HG03175 (cell line): Measurements from ENCODE around the gene PNKD.
"Not testable (repeated sequence)": the region's sequence is repeated elsewhere in the genome, so short reads cannot be mapped to it uniquely, and the experiment has no call there.

Experiments used
- ATAC-seq: cut with Tn5 transposase; IDR thresholded peaks from one replicate; pipeline ENCODE4 v1.9.1; 2021; ENCODE audit warnings: mild to moderate bottlenecking, moderate library complexity; ENCODE audit not compliant: unreplicated experiment

PNKD gene

GRCh38 chr2:218291318-218292047 is 21.2 kb downstream of the PNKD start:
- ATAC-seq: no peak

GRCh38 chr2:218292048-218293014 is 22.0 kb downstream of the PNKD start, which contains the start of gene TMBIM1:
TSS of gene TMBIM1 (minus strand) at chr2:218292503. CDS start at chr2:218282141, 10,362 bp downstream.
- peak; percentile 74 for ATAC-seq

- ATAC-seq: no peak
These were observed 23.6 kb downstream of the PNKD start for GRCh38 chr2:218293715-218294429.

- no peak for ATAC-seq
These were observed 24.2 kb downstream of the PNKD start for GRCh38 chr2:218294430-218295022.

- ATAC-seq: no peak
These were observed 24.7 kb downstream of the PNKD start for GRCh38 chr2:218295029-218295428.

- ATAC-seq: no peak
These were observed 25.9 kb downstream of the PNKD start for GRCh38 chr2:218296200-218296599.

- ATAC-seq: no peak
These were observed 26.5 kb downstream of the PNKD start for GRCh38 chr2:218296847-218297246.

GRCh38 chr2:218298314-218298875 is 28.1 kb downstream of the PNKD start:
- ATAC-seq: no peak

GRCh38 chr2:218300141-218300540 is 29.8 kb downstream of the PNKD start:
- no peak for ATAC-seq

- peak; percentile 84 for ATAC-seq
These were observed 31.0 kb downstream of the PNKD start for GRCh38 chr2:218301176-218301819.

GRCh38 chr2:218305383-218305782 is 35.1 kb downstream of the PNKD start:
- no peak for ATAC-seq

GRCh38 chr2:218306184-218306920 is 36.0 kb downstream of the PNKD start:
- ATAC-seq: no peak

- ATAC-seq: no peak
These were observed 37.2 kb downstream of the PNKD start for GRCh38 chr2:218307415-218308090.

- no peak for ATAC-seq
These were observed 40.7 kb downstream of the PNKD start for GRCh38 chr2:218310853-218311540.

GRCh38 chr2:218311541-218312266 is 41.4 kb downstream of the PNKD start:
- not testable (repeated sequence) for ATAC-seq

- no peak for ATAC-seq
These were observed 42.0 kb downstream of the PNKD start for GRCh38 chr2:218312267-218312756.

GRCh38 chr2:218313356-218313755 is 43.0 kb downstream of the PNKD start:
- no peak for ATAC-seq
